HG02852 (cell line): ENCODE data around the gene PLAC8.
A peak's percentile ranks its signal among the peaks of the same experiment; 100 is the strongest.
"Not testable (repeated sequence)": the region's sequence is repeated elsewhere in the genome, so short reads cannot be mapped to it uniquely, and the experiment has no call there.

Experiments
- ATAC-seq: cut with Tn5 transposase; IDR thresholded peaks from one replicate; pipeline ENCODE4 v1.9.1; 2021; ENCODE audit warnings: mild to moderate bottlenecking, moderate library complexity; ENCODE audit not compliant: unreplicated experiment

Gene PLAC8

GRCh38 chr4:83112678-83113428, 1.7 kb downstream of the PLAC8 start:
- no peak for ATAC-seq

DNA sequence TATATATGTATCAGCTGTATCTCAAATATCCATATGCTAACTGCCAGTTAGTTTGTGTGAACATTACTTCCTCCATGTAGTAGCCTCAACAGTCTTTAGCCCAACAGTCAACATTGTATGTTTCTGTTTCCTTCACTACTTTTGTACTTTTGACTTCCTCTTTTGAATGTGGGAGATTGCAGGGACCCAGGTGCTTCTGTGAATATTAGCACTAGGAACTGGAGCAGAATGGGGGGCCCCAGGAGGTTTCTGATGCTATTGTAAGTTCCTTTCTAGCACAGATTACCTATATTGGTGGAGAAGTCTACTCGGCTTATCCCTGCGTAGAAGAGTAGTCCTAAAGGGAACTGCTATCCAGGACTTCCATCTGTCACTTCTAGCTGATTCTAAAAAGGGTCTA, 2.3 kb downstream of the PLAC8 start:
- ATAC-seq: peak; percentile 35

DNA sequence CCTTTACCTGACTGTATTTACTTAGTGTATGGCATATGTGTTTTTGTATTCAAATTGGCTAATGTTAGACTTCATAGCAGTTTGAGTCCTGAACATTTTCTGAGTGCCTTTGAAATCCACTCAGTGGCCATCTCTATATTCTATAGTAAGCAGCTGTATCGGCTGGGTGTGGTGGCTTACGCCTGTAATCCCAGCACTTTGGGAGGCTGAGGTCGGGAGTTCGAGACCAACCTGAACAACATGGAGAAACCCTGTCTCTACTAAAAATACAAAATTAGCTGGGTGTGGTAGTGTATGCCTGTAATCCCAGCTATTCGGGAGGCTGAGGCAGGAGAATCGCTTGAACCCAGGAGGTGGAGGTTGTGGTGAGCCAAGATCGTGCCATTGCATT, 2.8 kb downstream of the PLAC8 start:
- ATAC-seq: not testable (repeated sequence)

DNA sequence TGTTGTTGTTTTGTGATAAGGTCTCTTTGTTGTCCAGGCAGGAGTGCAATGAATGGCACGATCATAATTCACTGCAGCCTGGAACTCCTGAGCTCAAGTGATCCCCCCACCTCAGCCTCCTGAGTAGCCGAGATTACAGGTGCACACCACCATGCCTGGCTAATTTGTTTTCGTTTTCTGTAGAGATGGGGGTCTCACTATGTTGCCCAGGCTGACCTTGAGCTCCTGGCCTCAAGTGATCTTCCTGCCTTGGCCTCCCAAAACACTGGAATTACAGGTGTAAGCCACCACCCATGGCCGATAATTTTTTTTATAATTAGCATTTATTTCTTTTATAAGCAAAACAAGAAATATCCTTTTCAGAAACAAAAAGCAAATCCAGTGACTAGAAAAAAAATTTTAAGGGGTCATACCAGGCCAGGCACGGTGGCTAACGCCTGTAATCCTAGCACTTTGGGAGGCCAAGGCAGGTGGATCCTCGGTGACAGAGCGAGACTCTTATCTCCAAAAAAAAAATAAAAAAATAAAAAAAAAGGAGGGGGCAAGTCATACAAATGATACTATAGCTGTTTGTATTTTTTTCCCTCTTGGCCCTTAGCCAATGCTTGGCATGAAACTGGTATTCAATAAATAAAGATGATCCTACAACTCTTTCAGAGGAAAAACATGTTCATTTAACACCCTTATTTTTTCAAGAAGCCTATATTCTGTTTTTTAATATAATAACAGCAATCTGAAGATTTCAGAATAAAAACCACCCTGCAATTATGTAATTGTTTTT, 3.4 kb downstream of the PLAC8 start:
- no peak for ATAC-seq

DNA sequence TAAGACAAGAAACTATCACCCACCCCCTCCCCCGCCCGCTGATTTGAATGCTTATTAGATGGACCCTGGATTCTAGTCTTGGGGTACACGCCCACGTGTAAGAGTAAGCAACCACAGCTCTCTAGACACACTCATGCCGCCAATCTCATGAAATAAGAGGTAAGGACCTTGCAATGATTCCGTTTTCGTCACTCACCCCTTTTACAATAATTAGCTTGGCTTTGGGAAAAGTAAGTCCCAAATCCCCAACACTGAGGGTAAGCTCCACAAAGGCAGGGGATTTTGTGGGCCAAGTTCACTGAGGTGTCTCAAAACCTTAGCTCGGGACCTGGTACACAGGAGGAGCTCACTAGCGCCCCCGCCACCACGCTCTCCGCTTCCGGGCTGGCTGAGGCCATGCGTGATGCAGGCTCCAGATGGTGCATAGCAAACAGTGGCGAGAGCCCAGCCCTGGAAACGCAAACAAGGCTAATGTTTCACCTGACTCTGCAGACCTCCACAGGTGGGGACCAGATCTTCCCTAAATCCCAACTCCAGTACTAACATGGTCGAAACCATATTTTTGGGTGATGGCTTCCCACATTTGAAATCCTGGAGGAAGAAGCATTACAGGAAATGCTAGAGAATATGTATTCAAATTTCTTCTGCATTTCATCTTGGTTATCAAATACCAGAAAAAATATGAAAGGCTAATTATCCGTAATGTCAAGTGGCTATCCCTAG, 4.1 kb downstream of the PLAC8 start:
- peak; percentile 72 for ATAC-seq

DNA sequence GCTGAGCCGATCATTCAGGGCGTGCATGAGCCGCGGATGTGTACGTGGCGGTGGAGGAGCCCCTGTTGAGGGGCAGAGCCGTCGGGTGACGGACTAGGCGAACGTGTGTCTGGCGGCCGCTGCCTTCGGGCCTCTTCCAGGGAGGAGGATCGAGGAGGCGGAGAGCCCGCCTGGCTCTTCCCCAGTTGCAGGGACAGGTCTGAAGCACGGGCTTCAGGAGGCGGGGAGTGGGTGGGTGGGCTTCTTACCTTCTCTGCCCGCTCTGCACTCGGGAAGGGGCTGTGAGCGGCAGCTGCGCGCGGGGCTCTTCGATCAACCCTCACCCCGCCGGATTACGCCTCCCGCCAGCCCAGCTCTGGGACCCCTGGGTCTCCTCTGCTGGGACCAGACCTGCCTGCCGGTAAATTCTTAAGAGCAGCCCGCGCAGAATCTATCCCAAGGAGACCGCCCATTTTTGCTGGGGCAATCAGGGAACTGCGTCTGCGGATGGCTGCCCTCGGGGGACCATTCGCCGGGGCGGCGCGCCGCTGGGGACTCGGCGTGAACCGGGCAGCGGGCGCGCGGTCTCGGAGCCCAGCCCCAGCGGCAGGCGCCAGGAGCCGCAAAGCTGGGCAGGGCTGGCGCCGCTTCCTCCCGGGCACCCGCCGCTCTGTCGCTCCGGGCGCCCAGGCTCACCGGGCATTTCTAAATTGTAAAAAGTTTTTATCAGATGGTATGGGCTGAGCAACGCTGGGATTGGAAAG, 4.9 kb downstream of the PLAC8 start:
- peak; percentile 19 for ATAC-seq

DNA sequence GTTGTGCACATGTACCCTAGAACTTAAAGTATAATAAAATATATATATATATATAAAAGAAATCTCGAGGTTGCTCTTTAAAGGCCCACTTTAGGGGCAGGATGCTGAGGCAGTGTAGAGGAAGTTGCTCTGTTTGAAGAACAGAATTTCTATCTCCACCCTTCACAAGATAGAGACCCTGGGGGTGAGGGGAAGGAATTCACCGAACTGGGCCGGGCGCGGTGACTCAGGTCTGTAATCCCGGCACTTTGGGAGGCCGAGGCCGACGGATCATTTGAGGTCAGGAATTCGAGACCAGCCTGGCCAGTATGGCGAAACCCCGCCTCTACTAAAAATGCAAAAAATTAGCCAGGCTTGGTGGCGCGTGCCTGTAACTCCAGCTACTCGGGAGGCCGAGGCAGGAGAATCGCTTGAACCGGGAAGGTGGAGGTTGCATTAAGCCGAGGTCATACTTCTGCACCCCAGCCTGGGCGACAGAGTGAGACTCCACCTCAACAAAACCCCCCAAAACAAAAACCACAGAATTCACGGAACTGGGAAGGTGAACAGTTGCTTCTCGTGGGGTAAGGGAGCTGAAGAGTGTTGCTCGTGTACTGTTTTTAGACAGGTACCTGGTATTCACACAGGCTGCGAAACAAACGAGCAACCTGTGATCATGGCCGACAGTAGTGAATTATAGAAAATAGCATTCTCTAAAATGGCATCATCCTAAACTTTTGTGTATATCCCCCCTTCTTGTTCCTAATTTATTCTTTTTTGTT, 6.2 kb downstream of the PLAC8 start:
- ATAC-seq: no peak

DNA sequence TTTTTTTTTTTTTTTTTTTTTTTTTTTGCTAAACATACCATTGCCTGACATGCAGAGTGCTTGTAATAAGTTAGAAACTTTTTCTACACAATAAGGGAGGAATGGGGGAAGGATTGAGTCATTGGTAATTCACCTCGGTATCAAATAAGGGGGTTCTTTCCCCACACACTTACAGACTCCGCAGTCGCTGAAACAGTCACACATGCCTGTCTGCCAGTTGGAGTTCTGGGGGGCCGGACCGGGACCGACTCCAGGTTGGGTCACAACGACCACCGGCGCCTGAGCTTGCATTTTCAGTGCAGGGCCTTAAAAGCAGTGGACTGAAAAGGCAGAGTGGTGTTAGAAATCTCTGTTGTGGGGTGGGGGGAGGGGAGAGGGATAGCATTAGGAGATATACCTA, 6.9 kb downstream of the PLAC8 start:
- no peak for ATAC-seq

DNA sequence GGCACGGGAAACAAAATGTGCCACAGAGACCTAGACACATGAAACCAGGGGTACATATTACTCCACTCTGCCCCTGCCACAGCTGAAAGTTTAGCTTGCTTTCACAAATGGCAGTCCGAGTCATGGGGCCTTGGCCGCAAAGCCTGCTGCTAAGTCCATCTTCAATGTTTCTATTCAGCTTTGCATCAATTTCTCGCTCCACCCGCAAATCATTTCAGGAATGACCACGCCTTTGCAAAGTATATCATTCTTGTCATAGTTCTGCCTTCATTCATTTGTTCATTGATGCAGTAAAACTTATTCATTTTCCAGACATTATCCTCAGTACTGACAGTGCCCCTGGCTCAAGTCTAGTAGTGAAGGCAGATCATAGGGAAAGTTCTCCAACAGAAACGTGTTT, 9.5 kb downstream of the PLAC8 start:
- no peak for ATAC-seq

DNA sequence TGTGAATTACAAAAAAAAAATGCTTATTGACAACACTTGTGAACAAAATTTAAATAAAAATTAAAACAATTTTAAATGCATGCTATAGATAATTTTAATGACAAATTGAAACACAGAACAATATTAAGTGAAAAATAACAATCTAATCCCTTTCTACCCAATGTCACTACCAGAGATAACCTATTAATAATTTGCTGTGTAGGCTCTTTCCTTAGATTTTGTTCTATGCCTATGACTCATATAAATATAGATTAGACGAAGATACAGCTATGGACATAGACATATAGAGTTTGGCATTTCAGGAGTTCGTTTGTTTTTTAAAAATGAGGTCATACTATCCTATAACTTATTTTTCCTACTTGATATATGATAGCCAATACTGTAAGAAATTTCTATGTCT, 18.1 kb downstream of the PLAC8 start:
- ATAC-seq: no peak

- no peak for ATAC-seq
These were observed 21.4 kb downstream of the PLAC8 start for GRCh38 chr4:83093060-83093640.

DNA sequence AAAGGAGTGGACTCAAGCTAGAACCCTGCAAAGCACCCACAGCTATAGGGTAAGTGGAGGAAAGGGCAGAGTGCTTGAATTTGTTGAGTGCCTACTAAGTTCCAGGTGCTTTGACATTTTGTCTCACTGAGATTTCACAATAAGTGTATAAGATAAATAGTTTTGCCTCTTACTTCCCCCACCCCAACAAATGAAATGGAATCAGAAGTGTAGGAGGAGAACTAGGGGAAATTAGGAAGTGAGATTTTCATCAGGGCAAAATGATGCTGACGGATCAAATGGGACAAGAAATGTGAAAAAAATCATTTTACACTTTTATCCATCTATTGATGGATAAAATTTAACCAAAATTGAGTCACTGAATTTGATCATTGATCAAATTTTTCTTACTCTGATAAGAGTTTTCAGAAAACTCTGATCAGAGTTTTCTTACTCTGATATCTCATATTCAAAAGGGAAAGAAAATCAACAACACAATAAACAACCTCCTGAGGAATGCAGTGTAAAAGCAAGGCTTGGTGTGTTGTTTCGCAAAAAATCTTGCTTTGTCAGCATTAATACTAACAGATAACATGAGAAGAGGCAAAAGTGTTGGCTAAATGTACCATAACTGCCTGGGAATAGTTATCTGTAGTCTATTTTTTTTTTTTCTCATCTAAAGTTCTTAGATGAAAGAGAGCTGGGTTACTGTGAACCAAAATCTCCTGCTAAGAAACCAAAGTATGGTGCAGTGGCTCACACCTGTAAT, 24.9 kb downstream of the PLAC8 start:
- ATAC-seq: no peak

GRCh38 chr4:83084956-83085355, 29.6 kb downstream of the PLAC8 start:
- not testable (repeated sequence) for ATAC-seq

DNA sequence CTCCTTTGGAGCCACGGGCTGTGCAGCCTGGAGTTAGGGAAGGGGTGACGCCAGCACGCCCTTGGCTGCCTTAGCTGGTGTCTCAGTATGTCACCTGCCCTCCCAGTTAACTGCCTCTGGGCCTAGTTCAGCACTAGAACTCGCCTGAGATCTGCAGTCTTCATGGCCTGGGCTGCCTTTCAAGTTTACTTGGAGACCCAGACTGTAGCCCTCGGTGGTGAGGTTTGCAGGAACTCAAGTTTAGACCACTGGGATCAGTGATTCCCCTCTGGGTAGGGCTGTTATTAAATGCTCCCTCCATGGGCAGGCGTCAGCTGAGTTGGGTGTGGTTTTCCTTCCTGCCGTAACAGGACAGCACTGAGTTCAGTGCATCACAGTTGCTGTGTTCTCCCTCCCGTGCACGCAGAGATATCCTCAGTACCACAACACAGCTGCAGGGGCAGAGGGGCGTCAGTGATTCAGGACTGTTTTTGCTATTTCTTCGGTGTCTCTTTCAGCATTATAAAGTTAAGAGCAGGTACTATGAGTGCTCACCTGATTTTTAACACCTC, 30.5 kb downstream of the PLAC8 start:
- ATAC-seq: no peak

- no peak for ATAC-seq
These were observed 31.8 kb downstream of the PLAC8 start for GRCh38 chr4:83082777-83083176.

DNA sequence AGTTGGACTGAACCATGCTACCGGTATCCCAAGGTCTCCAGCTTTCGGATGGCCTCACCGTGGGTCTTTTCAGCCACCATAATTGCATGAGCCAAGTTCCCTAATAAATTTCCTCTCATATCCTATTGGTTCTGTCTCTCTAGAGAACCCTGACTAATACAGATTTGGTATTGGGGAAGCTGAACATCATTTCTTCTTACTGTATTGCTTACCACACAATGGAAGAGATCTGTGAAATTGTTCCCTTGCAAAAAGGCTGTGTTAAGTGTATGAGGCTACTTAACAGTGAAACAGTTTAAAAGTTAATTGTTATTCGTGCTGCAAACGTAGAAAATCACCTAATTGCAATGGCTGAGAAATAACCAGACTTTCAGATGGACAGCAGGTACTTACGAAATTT, 34.0 kb downstream of the PLAC8 start:
- no peak for ATAC-seq

- ATAC-seq: no peak
These were observed 39.0 kb downstream of the PLAC8 start for GRCh38 chr4:83075311-83076095.

DNA sequence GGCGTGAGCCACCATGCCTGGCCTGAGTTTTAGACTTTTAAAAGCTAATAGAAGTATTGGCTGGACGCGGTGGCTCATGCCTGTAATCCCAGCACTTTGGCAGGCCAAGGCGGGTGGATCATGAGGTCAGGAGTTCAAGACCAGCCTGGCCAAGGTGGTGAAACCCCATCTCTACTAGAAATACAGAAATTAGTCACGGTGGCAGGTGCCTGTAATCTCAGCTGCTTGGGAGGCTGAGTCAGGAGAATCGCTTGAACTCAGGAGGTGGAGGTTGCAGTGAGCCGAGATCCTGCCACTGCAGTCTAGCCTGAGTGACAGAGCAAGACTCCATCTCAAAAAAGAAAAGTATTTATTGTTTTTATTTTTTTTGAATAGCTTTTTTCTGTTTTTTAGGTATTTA, 39.7 kb downstream of the PLAC8 start:
- ATAC-seq: not testable (repeated sequence)
